NB4 (cell line): ENCODE results near the gene ARHGAP26.

Experiments
- CTCF ChIP-seq: IDR thresholded peaks from one replicate; pipeline ENCODE4 v1.5.1; 2012; ENCODE audit warnings: low read depth, low read length
- MAX ChIP-seq: IDR thresholded peaks from 2 replicates; pipeline ENCODE4 v1.6.1; 2011; ENCODE audit warnings: low read depth, low read length
- MYC ChIP-seq: IDR thresholded peaks from 2 replicates; pipeline ENCODE4 v1.6.1; 2011; ENCODE audit warnings: low read depth, low read length
- POLR2A ChIP-seq: IDR thresholded peaks from 2 replicates; pipeline ENCODE4 v1.6.1; 2011; ENCODE audit warnings: mild to moderate bottlenecking; ENCODE audit not compliant: insufficient read length; ENCODE audit errors: extremely low read depth

- TF ChIP-seq MAX (no peak), POLR2A (no peak), CTCF (no peak), MYC (no peak)
Measured at GRCh38 chr5:142810743-142811290, 40.6 kb downstream of the ARHGAP26 start.
